Fibroblast of lung (primary cell): ENCODE results near the gene CYTH1. TPM values are rescaled to one million over a fixed set of nuclear protein-coding genes. Genes with fewer than 3 reads are reported as not detected.

Experiments used
- DNase-seq, 2 donors: peaks; one replicate each; pipeline versions ENCODE4 v3.0.0 to v3.0.0-alpha.2; 2010; ENCODE audit warnings: low read depth in 2 of 2
- H2AFZ ChIP-seq: 2 replicates; pipeline ENCODE4 v1.5.1; 2012; ENCODE audit warnings: low read length, control low read depth, inconsistent platforms
- H3K27ac ChIP-seq: 2 replicates; pipeline ENCODE4 v1.5.1; 2011; ENCODE audit warnings: low read length, control low read depth; ENCODE audit not compliant: insufficient read depth
- H3K27me3 ChIP-seq: 2 replicates; pipeline ENCODE4 v1.5.1; 2011; ENCODE audit warnings: mild to moderate bottlenecking, low read length; ENCODE audit not compliant: control insufficient read depth, insufficient read depth
- H3K36me3 ChIP-seq: 2 replicates; pipeline ENCODE4 v1.5.1; 2011; ENCODE audit warnings: low read length; ENCODE audit not compliant: control insufficient read depth, insufficient read depth
- H3K4me1 ChIP-seq: 2 replicates; pipeline ENCODE4 v1.5.1; 2011; ENCODE audit warnings: low read length; ENCODE audit not compliant: control insufficient read depth, insufficient read depth; ENCODE audit errors: extremely low read depth
- H3K4me2 ChIP-seq: 2 replicates; pipeline ENCODE4 v1.5.1; 2011; ENCODE audit warnings: low read length, control low read depth; ENCODE audit not compliant: insufficient read depth; ENCODE audit errors: extremely low read depth
- H3K4me3 ChIP-seq, 4 experiments: fragments of 200-600 bp in 1 of 4; sonication (generic) in 1 of 4; replicated peaks in 1 of 4; 2 replicates each; pipeline ENCODE4 v1.5.1; 2011 to 2016; ENCODE audit warnings: low read length in 4 of 4, low read depth in 3 of 4, mild to moderate bottlenecking in 3 of 4, control low read depth in 2 of 4, inconsistent platforms in 1 of 4, mixed read lengths in 1 of 4; ENCODE audit not compliant: insufficient read depth in 1 of 4; ENCODE audit errors: control extremely low read depth in 1 of 4
- H3K79me2 ChIP-seq: 2 replicates; pipeline ENCODE4 v1.5.1; 2012; ENCODE audit warnings: mild to moderate bottlenecking, low read length, inconsistent platforms; ENCODE audit not compliant: control insufficient read depth, insufficient read depth
- H3K9ac ChIP-seq: 2 replicates; pipeline ENCODE4 v1.5.1; 2011; ENCODE audit warnings: mild to moderate bottlenecking, low read length, control low read depth; ENCODE audit not compliant: insufficient read depth
- H3K9me3 ChIP-seq: 2 replicates; pipeline ENCODE4 v1.5.1; 2012; ENCODE audit warnings: low read depth, low read length; ENCODE audit not compliant: control insufficient read depth, insufficient read depth
- H4K20me1 ChIP-seq: 2 replicates; pipeline ENCODE4 v1.5.1; 2011; ENCODE audit warnings: low read length; ENCODE audit not compliant: control insufficient read depth, insufficient read depth; ENCODE audit errors: extremely low read depth
- EZH2 ChIP-seq: IDR thresholded peaks from 2 replicates; pipeline ENCODE4 v1.5.1; 2012; ENCODE audit warnings: low read length, control low read depth, mild to moderate bottlenecking; ENCODE audit errors: missing control alignments
- polyA plus RNA-seq, 2 donors: library from polyadenylated mRNA; depleted of rRNA in 1 of 2; stranded (reverse) in 1 of 2; unstranded in 1 of 2; fragments of >200 nt; gene quantifications; 2 replicates each; pipeline ENCODE4 v1.2.1, GENCODE V29; 2011 to 2012; ENCODE audit warnings: missing spikeins in 1 of 2
- total RNA-seq: library from RNA; depleted of rRNA; stranded (reverse); fragments of >200 nt; gene quantifications from 2 replicates; pipeline ENCODE4 v1.2.1, GENCODE V29; 2014
- TF ChIP-seq, protein P1 (sequence below), 2 donors: IDR thresholded peaks in 1 of 2; conservative IDR thresholded peaks in 1 of 2; 1 replicate in 1 of 2; 2 replicates in 1 of 2; pipeline ENCODE4 v1.5.1; 2011 to 2012; ENCODE audit warnings: low read length in 2 of 2, control low read depth in 1 of 2, inconsistent platforms in 1 of 2, low read depth in 1 of 2, mild to moderate bottlenecking in 1 of 2

Gene CYTH1
- total and polyA plus RNA-seq, 2 donors (not counting 1 experiment from before 2014, with no cell fraction given): 8.9 to 9.9 TPM

DNA sequence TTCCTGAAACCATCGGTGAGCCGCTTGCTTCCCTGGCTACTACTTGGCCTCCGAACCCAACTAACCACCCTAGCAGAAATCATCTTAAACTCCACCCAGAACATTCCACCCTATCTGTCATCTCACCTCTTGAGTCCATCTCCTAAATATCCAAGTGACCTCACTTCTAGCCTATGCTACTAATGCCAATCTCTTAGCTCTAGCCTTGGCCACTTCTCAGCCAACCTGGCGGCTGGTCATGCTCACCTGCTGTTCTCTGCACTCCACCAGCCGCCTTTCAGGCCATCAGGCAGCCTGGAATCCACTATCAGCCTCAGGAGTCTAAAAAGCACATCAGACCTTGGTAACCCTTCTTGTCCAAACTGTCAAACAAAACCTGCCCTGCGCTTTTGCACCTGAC lies 11.9 kb upstream of the CYTH1 start:
- no peaks in the 10 kb centered on the region for H3K27me3 ChIP-seq
- no peak for DNase-seq
- H3K36me3 ChIP-seq: peaks cover 33% of the 10 kb centered on the region
- TF ChIP-seq EZH2: no peak
- TF ChIP-seq, protein P1, sequence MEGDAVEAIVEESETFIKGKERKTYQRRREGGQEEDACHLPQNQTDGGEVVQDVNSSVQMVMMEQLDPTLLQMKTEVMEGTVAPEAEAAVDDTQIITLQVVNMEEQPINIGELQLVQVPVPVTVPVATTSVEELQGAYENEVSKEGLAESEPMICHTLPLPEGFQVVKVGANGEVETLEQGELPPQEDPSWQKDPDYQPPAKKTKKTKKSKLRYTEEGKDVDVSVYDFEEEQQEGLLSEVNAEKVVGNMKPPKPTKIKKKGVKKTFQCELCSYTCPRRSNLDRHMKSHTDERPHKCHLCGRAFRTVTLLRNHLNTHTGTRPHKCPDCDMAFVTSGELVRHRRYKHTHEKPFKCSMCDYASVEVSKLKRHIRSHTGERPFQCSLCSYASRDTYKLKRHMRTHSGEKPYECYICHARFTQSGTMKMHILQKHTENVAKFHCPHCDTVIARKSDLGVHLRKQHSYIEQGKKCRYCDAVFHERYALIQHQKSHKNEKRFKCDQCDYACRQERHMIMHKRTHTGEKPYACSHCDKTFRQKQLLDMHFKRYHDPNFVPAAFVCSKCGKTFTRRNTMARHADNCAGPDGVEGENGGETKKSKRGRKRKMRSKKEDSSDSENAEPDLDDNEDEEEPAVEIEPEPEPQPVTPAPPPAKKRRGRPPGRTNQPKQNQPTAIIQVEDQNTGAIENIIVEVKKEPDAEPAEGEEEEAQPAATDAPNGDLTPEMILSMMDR (conservative IDR thresholded peaks at IDR 0.05 in 1 of 2, IDR thresholded peaks at IDR 0.05 in 1 of 2; ENCODE audit: low read depth in 1 of 2, low read length in 2 of 2): no peak
- H4K20me1 ChIP-seq: no peaks in the 10 kb centered on the region
- H3K9me3 ChIP-seq: no peaks in the 10 kb centered on the region
- no peak overlapping the region for H3K4me3 ChIP-seq
- H3K4me1 ChIP-seq: peaks cover 10% of the 10 kb centered on the region
- H3K79me2 ChIP-seq: no peaks in the 10 kb centered on the region
- no peak overlapping the region for H3K9ac ChIP-seq
- no peak overlapping the region for H2AFZ ChIP-seq
- H3K4me2 ChIP-seq: no peak overlapping the region
- H3K27ac ChIP-seq: no peak overlapping the region

DNA sequence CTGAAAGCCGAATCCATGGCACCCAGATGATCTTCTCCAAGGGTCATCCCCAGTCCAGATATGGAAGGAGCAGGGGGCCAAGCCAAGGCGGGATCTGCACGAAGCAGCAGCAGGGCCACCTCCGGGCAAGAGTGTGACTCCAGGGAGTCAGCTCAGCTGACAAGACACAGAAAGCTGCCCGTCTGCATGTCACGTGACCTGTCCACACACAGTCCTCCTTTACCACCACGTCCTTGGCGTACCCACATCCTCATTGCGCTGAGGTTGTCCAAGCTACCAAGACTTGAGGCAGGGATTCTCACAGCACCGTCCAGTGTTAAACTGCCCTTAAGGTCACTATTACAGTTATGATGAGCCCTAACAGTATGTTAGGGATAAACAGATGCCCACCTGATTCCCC lies 11.3 kb upstream of the CYTH1 start:
- no peaks in the 10 kb centered on the region for H3K27me3 ChIP-seq
- peaks cover 10% of the 10 kb centered on the region for H3K4me1 ChIP-seq
- no peak overlapping the region for H3K4me2 ChIP-seq
- H3K9me3 ChIP-seq: no peaks in the 10 kb centered on the region
- peaks cover 29% of the 10 kb centered on the region for H3K36me3 ChIP-seq
- no peaks in the 10 kb centered on the region for H4K20me1 ChIP-seq
- H3K4me3 ChIP-seq: no peak overlapping the region
- H3K79me2 ChIP-seq: no peaks in the 10 kb centered on the region
- no peak for DNase-seq
- no peak for TF ChIP-seq EZH2
- TF ChIP-seq, protein P1 (conservative IDR thresholded peaks at IDR 0.05 in 1 of 2, IDR thresholded peaks at IDR 0.05 in 1 of 2; ENCODE audit: low read depth in 1 of 2, low read length in 2 of 2): no peak
- H2AFZ ChIP-seq: no peak overlapping the region
- H3K27ac ChIP-seq: no peak overlapping the region
- no peak overlapping the region for H3K9ac ChIP-seq

DNA sequence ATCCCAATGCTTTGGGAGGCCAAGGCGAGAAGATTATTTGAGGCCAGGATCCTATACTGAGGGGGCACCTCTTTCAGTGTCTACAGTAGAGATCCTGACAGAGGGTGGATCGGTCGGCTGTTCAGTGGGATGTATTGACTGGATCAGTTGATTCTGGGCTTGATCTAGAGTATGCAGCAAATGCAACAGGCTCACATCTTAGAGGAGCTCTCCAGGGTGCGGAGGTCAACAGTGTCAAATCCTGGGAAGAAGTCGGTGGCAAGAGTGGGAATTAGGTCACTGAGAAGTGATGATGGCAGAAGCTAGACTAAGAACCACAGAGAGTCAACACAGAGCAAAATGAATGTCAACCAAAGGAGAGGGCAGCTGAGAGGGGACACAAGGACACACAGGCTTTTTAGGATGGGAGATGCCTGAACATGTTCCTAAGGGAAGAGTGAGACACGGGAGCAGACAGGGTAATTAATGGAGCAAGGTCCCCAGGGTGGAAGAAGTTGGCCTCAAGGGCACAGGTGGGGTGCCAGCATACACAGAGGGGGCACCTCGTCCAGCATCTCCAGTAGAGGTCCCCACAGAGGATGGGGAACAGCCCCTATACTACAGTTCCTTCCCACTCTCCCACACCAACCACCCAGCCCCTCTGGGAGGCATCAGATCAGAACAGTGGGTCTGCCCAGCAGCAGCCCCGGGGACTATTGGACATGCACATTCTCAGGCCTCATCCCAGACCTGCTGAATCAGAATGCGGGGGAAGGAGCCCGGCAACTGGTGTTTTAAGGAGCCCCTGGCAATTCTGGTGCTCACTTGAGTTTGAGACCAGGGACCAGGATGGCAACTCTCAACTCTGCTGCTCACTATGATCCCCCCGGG lies 10.0 kb upstream of the CYTH1 start:
- TF ChIP-seq, protein P1 (conservative IDR thresholded peaks at IDR 0.05 in 1 of 2, IDR thresholded peaks at IDR 0.05 in 1 of 2; ENCODE audit: low read depth in 1 of 2, low read length in 2 of 2): no peak
- no peak for TF ChIP-seq EZH2
- Histone ChIP-seq H3K36me3 (peaks cover 17% of the 10 kb centered on the region), H3K9me3 (no peaks in the 10 kb centered on the region), H3K4me2 (no peak overlapping the region), H4K20me1 (no peaks in the 10 kb centered on the region), H3K4me3 (no peak overlapping the region), H3K79me2 (no peaks in the 10 kb centered on the region), H3K27me3 (no peaks in the 10 kb centered on the region), H3K27ac (no peak overlapping the region), H3K9ac (no peak overlapping the region), H2AFZ (no peak overlapping the region), H3K4me1 (peaks cover 10% of the 10 kb centered on the region)
- no peak for DNase-seq
